PC-3 (cell line): ENCODE data around the gene LRRC59.

Source experiments
- CTCF ChIP-seq: fragments of 300-600 bp; sonication (generic); conservative IDR thresholded peaks from 2 replicates; pipeline ENCODE4 v1.5.1; 2017; ENCODE audit warnings: antibody characterized with exemption, low read depth, mild to moderate bottlenecking, low read length
- EZH2 ChIP-seq: fragments of 300-600 bp; sonication (generic); IDR thresholded peaks from one replicate; pipeline ENCODE4 v1.6.1; 2017; ENCODE audit warnings: antibody characterized with exemption, mild to moderate bottlenecking, low read length; ENCODE audit not compliant: unreplicated experiment
- EZH2phosphoT487 ChIP-seq: fragments of 300-600 bp; sonication (generic); IDR thresholded peaks from 2 replicates; pipeline ENCODE4 v1.6.1; 2018; ENCODE audit warnings: mild to moderate bottlenecking, antibody characterized with exemption, low read length, borderline replicate concordance

GRCh38 chr17:50344731-50345365 is 52.5 kb downstream of the LRRC59 start:
- TF ChIP-seq EZH2, result no peak
- TF ChIP-seq CTCF, result no peak
- TF ChIP-seq EZH2phosphoT487, result no peak
